Ishikawa (cell line): ENCODE results near the gene KPNA2.
A peak's percentile ranks its signal among the peaks of the same experiment; 100 is the strongest.

Experiments used
- CEBPB ChIP-seq: IDR thresholded peaks from 2 replicates; pipeline ENCODE4 v1.6.1; 2012
- CREB1 ChIP-seq: IDR thresholded peaks from 2 replicates; pipeline ENCODE4 v1.6.1; 2012; ENCODE audit warnings: low read depth
- EGR1 ChIP-seq: IDR thresholded peaks from 2 replicates; pipeline ENCODE4 v1.6.1; 2012
- EP300 ChIP-seq: IDR thresholded peaks from 2 replicates; pipeline ENCODE4 v1.6.1; 2012; ENCODE audit warnings: borderline replicate concordance
- FOXM1 ChIP-seq: IDR thresholded peaks from 2 replicates; pipeline ENCODE4 v1.6.1; 2012; ENCODE audit warnings: low read depth, borderline replicate concordance
- MAX ChIP-seq: IDR thresholded peaks from 2 replicates; pipeline ENCODE4 v1.6.1; 2012
- NFIC ChIP-seq: IDR thresholded peaks from 2 replicates; pipeline ENCODE4 v1.6.1; 2012
- RAD21 ChIP-seq: IDR thresholded peaks from 2 replicates; pipeline ENCODE4 v1.6.1; 2012; ENCODE audit warnings: low read depth
- TAF1 ChIP-seq: IDR thresholded peaks from 2 replicates; pipeline ENCODE4 v1.6.1; 2012; ENCODE audit warnings: low read depth, mild to moderate bottlenecking
- TCF12 ChIP-seq: IDR thresholded peaks from 2 replicates; pipeline ENCODE4 v1.6.1; 2012; ENCODE audit warnings: low read depth
- TEAD4 ChIP-seq: IDR thresholded peaks from 2 replicates; pipeline ENCODE4 v1.6.1; 2012
- USF1 ChIP-seq: IDR thresholded peaks from 2 replicates; pipeline ENCODE4 v1.6.1; 2012
- YY1 ChIP-seq: IDR thresholded peaks from 2 replicates; pipeline ENCODE4 v1.6.1; 2012; ENCODE audit warnings: low read depth
- ZBTB7A ChIP-seq: IDR thresholded peaks from 2 replicates; pipeline ENCODE4 v1.6.1; 2012; ENCODE audit warnings: low read depth
- TF ChIP-seq, protein P1 (sequence below): IDR thresholded peaks from 2 replicates; pipeline ENCODE4 v1.6.1; 2012; ENCODE audit warnings: low read depth, mild to moderate bottlenecking

Gene KPNA2

GRCh38 chr17:68054296-68054900 is 18.9 kb downstream of the KPNA2 start:
- TF ChIP-seq TCF12 (no peak), TEAD4 (no peak)

DNA sequence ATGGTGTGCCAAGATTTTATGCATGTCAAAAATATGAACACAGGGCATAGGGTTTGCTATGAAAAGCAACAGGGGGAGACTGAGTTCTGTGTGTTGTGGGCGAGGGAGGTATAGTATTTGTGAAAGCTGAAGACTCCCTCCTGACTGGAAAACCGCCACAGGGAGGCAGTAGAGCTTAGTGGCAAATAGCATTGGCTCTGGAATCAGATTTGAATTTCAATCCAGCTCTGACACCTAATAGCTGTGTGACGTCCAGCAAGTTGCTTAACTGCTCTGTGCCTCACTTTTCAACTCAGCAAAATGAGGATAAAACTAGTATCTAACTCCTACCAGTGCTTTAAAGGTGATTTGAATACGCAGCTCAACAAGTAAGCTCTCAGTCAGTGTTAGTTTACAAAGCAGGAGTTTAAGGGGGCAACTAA is 22.0 kb downstream of the KPNA2 start:
- peak; percentile 58 for TF ChIP-seq RAD21
- no peak for TF ChIP-seq YY1
- TF ChIP-seq MAX = no peak

DNA sequence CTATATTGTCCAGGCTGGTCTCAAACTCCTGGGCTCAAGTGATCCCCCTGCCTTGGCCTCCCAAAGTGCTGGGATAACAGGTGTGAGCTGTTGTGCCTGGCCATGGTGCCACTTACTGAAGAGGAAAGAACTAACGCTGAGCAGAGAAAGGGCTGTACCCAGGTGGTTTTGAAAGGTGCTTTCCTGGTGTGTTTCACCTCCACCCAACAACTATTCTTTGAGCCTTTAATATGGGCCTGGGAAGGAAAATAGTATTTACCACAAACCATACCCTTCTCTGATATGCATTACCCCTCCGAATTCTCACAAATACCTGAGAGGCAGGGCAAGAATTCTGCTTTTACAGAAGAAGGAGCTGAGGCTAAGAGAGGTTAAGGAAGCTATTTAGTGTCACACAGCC is 24.8 kb downstream of the KPNA2 start:
- TF ChIP-seq NFIC = no peak
- TF ChIP-seq FOXM1 = no peak
- TF ChIP-seq TCF12 = no peak
- TF ChIP-seq TEAD4 = no peak
- TF ChIP-seq, protein P1, sequence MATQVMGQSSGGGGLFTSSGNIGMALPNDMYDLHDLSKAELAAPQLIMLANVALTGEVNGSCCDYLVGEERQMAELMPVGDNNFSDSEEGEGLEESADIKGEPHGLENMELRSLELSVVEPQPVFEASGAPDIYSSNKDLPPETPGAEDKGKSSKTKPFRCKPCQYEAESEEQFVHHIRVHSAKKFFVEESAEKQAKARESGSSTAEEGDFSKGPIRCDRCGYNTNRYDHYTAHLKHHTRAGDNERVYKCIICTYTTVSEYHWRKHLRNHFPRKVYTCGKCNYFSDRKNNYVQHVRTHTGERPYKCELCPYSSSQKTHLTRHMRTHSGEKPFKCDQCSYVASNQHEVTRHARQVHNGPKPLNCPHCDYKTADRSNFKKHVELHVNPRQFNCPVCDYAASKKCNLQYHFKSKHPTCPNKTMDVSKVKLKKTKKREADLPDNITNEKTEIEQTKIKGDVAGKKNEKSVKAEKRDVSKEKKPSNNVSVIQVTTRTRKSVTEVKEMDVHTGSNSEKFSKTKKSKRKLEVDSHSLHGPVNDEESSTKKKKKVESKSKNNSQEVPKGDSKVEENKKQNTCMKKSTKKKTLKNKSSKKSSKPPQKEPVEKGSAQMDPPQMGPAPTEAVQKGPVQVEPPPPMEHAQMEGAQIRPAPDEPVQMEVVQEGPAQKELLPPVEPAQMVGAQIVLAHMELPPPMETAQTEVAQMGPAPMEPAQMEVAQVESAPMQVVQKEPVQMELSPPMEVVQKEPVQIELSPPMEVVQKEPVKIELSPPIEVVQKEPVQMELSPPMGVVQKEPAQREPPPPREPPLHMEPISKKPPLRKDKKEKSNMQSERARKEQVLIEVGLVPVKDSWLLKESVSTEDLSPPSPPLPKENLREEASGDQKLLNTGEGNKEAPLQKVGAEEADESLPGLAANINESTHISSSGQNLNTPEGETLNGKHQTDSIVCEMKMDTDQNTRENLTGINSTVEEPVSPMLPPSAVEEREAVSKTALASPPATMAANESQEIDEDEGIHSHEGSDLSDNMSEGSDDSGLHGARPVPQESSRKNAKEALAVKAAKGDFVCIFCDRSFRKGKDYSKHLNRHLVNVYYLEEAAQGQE = no peak
- no peak for TF ChIP-seq MAX
- TF ChIP-seq EP300 = no peak
- TF ChIP-seq EGR1 = no peak

DNA sequence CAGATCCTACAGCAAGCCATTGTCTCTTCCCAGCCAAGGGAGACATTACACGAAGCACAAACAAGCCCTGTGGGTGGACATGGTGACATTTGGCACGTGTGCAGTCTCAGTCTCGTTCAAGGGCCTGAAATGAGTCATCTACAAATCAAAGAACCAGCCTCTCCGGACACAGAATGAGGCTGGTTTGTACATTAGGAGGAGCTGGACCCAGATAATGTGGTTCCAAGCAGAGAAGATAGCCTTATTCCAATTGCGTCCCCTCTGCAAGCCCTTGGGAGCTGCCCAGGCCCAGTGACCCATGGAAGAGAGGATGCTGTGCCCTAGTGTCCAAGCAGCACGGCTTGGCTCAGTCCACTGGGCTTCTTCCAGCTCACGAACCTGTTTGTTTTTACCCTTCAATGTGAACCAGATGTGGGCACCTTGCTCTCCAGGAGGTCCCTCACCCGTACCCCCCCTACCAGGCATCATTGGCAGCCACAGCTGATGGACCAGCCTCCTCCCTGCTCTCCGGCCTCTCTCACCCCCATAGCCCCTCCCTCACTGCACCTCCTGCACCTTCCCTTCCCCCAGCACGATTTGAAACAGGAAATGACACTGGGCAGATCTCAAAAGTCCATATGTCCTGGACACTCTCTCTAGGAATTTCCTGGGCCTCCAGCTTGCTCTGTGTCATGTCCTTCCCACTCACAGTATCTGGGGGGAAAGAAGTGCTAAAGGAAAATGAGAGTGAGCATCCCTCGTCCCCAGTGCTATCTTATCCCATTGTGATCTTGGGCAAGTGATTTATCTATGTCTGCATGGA is 26.2 kb downstream of the KPNA2 start:
- TF ChIP-seq TCF12 = no peak
- no peak for TF ChIP-seq TAF1
- TF ChIP-seq EP300 = no peak

GRCh38 chr17:68074279-68074678 is 38.7 kb downstream of the KPNA2 start:
- TF ChIP-seq TAF1 (no peak), RAD21 (no peak), EGR1 (no peak), TEAD4 (no peak)

GRCh38 chr17:68080411-68081150 is 45.0 kb downstream of the KPNA2 start:
- TF ChIP-seq TEAD4 (no peak), EGR1 (no peak), EP300 (no peak), NFIC (no peak), YY1 (no peak), ZBTB7A (no peak), TAF1 (no peak), MAX (no peak), TCF12 (no peak), USF1 (no peak), CEBPB (no peak), CREB1 (no peak), RAD21 (no peak), FOXM1 (no peak)

GRCh38 chr17:68085771-68086381 is 50.3 kb downstream of the KPNA2 start:
- no peak for TF ChIP-seq MAX
- no peak for TF ChIP-seq CREB1
- no peak for TF ChIP-seq FOXM1
- no peak for TF ChIP-seq RAD21
- no peak for TF ChIP-seq TEAD4
- TF ChIP-seq TCF12 = no peak
- TF ChIP-seq, protein P1 = no peak
- TF ChIP-seq TAF1 = no peak
- no peak for TF ChIP-seq ZBTB7A
- TF ChIP-seq EP300 = no peak
